Skin of body (tissue), 2 donors: ENCODE data around the gene HOPX. TPM values are rescaled to one million over a fixed set of nuclear protein-coding genes. Genes with fewer than 3 reads are reported as not detected.
"Not testable (repeated sequence)": the region's sequence is repeated elsewhere in the genome, so short reads cannot be mapped to it uniquely, and the experiment has no call there.

Experiments
- DNase-seq: peaks from one replicate; lab custom pipeline; 2025; lab: John Stamatoyannopoulos, UW
- total RNA-seq: library from RNA; depleted of rRNA; stranded (reverse); fragments of >200 nt; gene quantifications from one replicate; pipeline ENCODE4 v1.2.3, GENCODE V29; 2014

Gene HOPX
- total RNA-seq, 1 donor from 2014 or later, result 195 TPM

DNA sequence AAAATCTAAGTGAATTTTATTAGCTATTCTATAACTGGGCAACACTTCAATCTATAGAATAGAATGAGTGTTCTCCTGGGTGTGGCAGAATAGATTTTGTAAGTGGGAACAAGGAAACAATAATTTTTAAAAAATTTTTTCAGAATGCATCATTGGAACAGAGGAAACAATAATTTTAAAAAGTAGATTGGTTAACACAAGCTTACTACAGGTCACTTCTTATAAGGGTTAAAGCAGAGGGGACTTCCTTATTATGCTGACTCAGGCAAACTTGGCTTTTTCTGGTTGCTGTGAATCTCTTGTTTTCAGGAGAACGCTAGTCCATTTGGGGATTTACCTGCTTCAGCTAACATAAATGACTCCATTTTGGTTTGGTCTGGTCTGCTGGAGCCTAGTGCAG lies 52.5 kb downstream of the HOPX start:
- no peak for DNase-seq

- DNase-seq, result no peak
Measured at GRCh38 chr4:56627985-56628384, 53.1 kb downstream of the HOPX start.

GRCh38 chr4:56627375-56627774 lies 53.7 kb downstream of the HOPX start:
- no peak for DNase-seq

DNA sequence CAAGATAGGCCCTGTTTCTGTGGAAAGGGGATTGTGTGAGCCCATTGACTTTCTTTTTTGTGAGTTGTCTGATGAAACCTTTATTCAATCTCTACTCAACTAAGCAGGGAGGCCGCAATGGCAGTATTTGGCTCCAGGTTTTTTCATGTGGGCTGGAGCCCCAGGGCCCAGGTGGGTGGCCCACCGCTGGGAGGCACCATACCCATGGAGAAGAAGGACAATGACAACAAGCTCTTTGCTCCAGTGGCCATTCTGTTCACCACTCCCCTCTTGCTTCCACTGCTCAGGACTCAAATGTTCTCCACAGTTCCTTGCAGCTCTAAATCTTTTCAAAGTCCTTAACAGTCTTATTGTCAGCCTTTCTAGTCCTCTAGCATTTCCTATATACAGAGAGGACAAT lies 54.1 kb downstream of the HOPX start:
- no peak for DNase-seq

GRCh38 chr4:56626420-56626819 lies 54.7 kb downstream of the HOPX start:
- no peak for DNase-seq

DNA sequence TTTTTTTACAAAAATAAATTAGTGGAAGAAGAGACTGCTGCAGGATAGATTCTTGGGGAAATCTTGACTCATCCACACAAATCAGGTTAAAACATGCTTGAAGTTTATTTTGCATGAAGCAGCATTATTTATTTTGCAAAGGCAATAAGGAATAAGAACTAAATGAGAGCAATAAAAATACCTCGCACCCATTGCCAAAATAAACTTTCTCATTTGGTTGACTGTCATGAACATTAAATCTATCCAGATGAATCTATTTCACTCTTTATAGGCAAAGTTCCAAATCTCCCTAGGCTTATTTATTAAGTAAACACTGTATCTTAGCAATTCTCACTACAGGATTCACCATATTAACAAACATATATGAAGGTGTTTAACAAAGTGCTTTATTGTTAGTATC lies 58.9 kb downstream of the HOPX start:
- DNase-seq, result peak; percentile 42

DNA sequence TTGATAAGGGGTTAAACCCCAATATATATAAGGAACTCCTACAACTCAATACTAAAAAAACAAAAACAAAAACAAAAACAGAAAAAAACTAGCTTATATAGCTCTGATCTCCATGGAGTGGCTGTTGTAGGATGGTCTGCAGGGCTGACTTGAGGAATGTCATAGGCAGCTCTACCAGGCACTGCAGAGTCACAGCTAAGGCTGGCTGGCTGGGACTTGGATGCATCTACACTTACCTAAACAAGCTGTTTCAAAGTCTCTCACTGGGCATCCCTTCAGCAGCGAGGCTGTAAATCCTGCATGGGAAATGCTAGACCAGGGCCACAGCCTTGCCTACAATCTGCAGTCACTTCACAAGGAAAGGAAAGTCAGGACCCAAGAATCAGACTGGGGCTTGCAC lies 61.3 kb downstream of the HOPX start:
- DNase-seq, result no peak

- DNase-seq, result no peak
Measured at GRCh38 chr4:56619160-56619559, 61.9 kb downstream of the HOPX start.

DNA sequence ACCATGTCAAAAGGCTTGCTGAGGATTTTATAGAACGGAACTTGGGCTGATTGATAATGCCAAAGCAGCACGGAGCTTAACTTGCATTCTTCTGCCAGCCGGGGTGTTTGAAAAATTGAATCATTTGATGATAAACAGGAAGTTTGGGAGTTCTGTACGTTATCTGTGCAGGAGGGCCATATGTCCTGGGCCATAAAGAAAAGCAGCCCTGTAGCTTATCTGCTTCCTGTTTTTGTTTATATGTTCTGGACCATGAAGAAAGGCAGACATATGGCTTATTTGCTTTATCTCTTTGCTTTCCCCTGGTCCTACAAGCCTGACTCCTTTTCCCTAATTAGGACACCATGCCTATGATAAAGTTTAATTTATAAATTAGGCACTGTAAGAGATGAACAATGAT lies 62.4 kb downstream of the HOPX start:
- DNase-seq, result no peak

DNA sequence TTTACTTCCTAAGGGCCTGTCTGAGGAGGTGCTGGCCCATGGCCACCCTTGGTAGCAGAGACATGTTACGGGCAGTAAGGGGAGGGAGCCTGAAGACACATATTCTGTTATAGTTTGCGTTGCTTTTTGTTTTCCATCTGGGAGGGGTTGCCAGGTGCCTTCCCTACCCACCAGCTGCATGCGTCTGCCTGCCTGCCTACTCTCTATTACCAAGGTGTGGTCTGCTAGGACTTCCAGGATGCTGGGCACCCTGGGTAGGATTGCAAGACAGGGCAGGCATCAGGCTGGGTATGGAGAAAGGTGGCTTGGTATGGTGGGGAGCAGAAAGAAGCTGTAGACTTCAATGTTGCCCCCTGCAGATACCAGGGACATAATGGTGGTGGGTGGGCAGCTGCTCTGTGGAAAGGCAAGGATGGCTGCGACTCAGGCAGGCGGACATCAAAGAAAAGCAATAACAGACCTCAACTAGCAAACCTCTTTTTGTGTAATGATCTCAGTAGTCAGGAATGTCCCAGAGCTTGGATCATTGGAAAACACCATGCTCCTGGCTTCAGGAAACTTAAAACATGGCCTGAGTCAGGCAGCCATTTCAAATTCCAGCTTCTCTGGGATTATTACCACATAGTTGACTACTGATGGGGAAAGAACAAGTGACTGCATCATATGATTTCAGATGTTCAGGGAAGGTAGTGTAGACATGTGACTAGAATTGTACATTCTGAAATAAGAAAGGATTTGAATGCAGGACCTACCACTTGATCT lies 67.8 kb downstream of the HOPX start:
- DNase-seq, result no peak

GRCh38 chr4:56612282-56612681 lies 68.8 kb downstream of the HOPX start:
- DNase-seq, result no peak

DNA sequence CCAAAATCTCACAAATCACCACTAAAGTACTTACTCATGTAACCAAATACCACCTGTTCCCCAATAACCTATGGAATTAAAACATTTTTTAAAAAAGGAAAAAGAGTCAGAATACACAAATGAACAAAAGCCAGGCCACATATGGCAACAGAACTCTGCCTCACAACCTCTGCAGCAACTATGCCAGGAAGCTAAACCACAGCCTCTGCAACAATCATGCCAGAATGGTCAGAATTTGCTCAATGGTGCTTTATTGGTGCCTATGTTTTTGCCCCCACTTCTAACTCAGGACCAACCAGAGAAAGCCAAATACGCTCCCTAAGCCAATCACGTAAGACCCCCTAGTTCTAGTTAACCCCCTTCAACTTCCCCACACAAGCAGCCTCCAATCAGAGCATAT lies 69.6 kb downstream of the HOPX start:
- no peak for DNase-seq

GRCh38 chr4:56610170-56610569 lies 70.9 kb downstream of the HOPX start:
- DNase-seq, result not testable (repeated sequence)

DNA sequence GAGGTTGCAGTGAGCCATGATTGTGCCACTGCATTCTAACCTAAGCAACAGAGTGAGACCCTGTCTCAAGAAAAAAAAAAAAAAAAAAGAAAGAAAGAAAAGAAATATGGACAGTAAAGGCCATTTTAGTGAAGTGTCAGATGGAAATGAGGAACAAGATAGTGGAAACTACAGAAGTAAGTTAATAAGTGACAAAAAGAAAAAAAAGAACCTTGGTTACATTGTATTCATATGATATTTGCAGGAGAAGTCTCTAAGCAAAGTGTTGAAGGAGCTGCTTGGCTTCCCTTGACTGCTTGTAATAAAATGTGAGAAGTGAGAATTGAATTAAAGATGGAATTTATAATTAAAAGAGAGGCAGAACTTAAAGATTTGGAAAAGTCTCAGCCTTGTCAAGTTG lies 73.2 kb downstream of the HOPX start:
- no peak for DNase-seq

DNA sequence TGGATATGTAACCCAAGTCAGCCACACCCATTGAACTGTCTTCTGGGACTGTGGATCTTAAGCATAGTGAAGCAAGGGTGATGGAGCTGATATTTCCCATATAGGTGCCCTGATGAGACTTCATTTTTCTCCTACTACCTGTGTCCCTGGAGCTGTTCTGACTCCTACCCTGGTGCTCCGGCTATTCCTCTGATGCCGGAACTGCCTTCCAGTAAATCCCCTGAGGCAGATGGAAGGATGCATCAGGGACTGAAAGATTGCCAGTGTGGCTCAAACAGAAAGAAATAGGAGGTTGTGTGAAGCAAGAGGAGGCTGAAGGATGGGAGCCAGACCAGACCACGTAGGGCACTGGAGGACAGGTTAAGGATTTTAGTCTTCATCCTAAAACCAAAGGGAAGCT lies 74.7 kb downstream of the HOPX start:
- DNase-seq, result no peak

- not testable (repeated sequence) for DNase-seq
Measured at GRCh38 chr4:56605464-56605863, 75.6 kb downstream of the HOPX start.

- DNase-seq, result no peak
Measured at GRCh38 chr4:56603297-56603696, 77.8 kb downstream of the HOPX start.

Other genes starting within 250 kb of the HOPX start
- 14.2 TPM for gene PPAT, start 245.7 kb downstream of the HOPX start, total RNA-seq
- gene PAICS, start 245.0 kb downstream of the HOPX start, total RNA-seq, result 21.8 TPM
- gene SRP72, start 213.7 kb downstream of the HOPX start, total RNA-seq, result 50.5 TPM
- 0.10 TPM for gene ARL9, start 175.5 kb downstream of the HOPX start, total RNA-seq
- not detected for gene SPINK2, start 140.4 kb upstream of the HOPX start, total RNA-seq
- gene REST, start 226.6 kb upstream of the HOPX start, total RNA-seq, result 34.6 TPM